Peyer's patch (tissue), 4 donors: ENCODE measurements around the gene PRKAG3.

Source experiments
- CTCF ChIP-seq, 6 experiments: fragments of 450-650 bp in 4 of 6; fragments of 200-600 bp in 2 of 6; sonication (generic) in 1 of 6; IDR thresholded peaks; one replicate each; pipeline ENCODE4 v1.5.1; 2017 to 2019; ENCODE audit warnings: antibody characterized with exemption in 6 of 6, mild to moderate bottlenecking in 3 of 6, moderate library complexity in 1 of 6
- POLR2A ChIP-seq, 2 donors: fragments of 450-650 bp; IDR thresholded peaks; one replicate each; pipeline ENCODE4 v1.5.1; 2017; ENCODE audit warnings: antibody characterized with exemption in 2 of 2, mild to moderate bottlenecking in 2 of 2, moderate library complexity in 2 of 2

- no peak for TF ChIP-seq POLR2A (IDR thresholded peaks at IDR 0.05)
- TF ChIP-seq CTCF (IDR thresholded peaks at IDR 0.05) = no peak
These were observed 41.2 kb upstream of the PRKAG3 start for GRCh38 chr2:218872645-218873358.
